ENCODE measurements around the gene PAPLN. TPM values are rescaled to one million over a fixed set of nuclear protein-coding genes. Genes with fewer than 3 reads are reported as not detected.

PAPLN gene
- total and polyA plus RNA-seq, 4 donors, result 5.1 to 69.3 (median 25.3) TPM

- 93% methylated on average over 26 of the region's 27 CpGs for WGBS (ENCODE audit: insufficient coverage)
Measured at GRCh38 chr14:73250781-73251500, 13.6 kb downstream of the PAPLN start.

GRCh38 chr14:73251516-73252215, 14.4 kb downstream of the PAPLN start:
- no peaks in the 10 kb centered on the region for H3K36me3 ChIP-seq (ENCODE audit: control insufficient read depth, insufficient read depth, low read length)
- peaks cover 7% of the 10 kb centered on the region for H3K27me3 ChIP-seq (ENCODE audit: control insufficient read depth, insufficient read depth, low read length)
- 94% methylated on average over 29 of the region's 30 CpGs for WGBS (ENCODE audit: insufficient coverage)
- H3K4me3 ChIP-seq (ENCODE audit: low read depth, low read length), result no peak overlapping the region
- DNase-seq (ENCODE audit: low read depth in 4 of 6, low spot score in 6 of 6), result no peak
- H3K9me3 ChIP-seq (ENCODE audit: control insufficient read depth, insufficient read depth, low read length), result no peaks in the 10 kb centered on the region
- H3K4me1 ChIP-seq (ENCODE audit: control insufficient read depth, insufficient read depth, low read length), result no peaks in the 10 kb centered on the region
- H3K27ac ChIP-seq (ENCODE audit: low read depth, low read length), result no peak overlapping the region

More at GRCh38 chr14:73250781-73251500, 13.6 kb downstream of the PAPLN start:
- no peak for DNase-seq (ENCODE audit: low read depth in 4 of 6, low spot score in 6 of 6)
- no peak overlapping the region for H3K4me3 ChIP-seq (ENCODE audit: low read depth, low read length)
- no peaks in the 10 kb centered on the region for H3K9me3 ChIP-seq (ENCODE audit: control insufficient read depth, insufficient read depth, low read length)
- no peaks in the 10 kb centered on the region for H3K36me3 ChIP-seq (ENCODE audit: control insufficient read depth, insufficient read depth, low read length)
- no peak overlapping the region for H3K27ac ChIP-seq (ENCODE audit: low read depth, low read length)
- peaks cover 14% of the 10 kb centered on the region for H3K27me3 ChIP-seq (ENCODE audit: control insufficient read depth, insufficient read depth, low read length)
- H3K4me1 ChIP-seq (ENCODE audit: control insufficient read depth, insufficient read depth, low read length), result peaks cover 3% of the 10 kb centered on the region

- Histone ChIP-seq H3K4me1 (ENCODE audit: control insufficient read depth, insufficient read depth, low read length) (no peaks in the 10 kb centered on the region), H3K4me3 (ENCODE audit: low read depth, low read length) (no peak overlapping the region), H3K36me3 (ENCODE audit: control insufficient read depth, insufficient read depth, low read length) (no peaks in the 10 kb centered on the region), H3K9me3 (ENCODE audit: control insufficient read depth, insufficient read depth, low read length) (no peaks in the 10 kb centered on the region), H3K27ac (ENCODE audit: low read depth, low read length) (no peak overlapping the region), H3K27me3 (ENCODE audit: control insufficient read depth, insufficient read depth, low read length) (no peaks in the 10 kb centered on the region)
- 91% methylated on average over 25 of the region's 29 CpGs for WGBS (ENCODE audit: insufficient coverage)
- DNase-seq (ENCODE audit: low read depth in 4 of 6, low spot score in 6 of 6), result no peak
Measured at GRCh38 chr14:73252491-73253322, 15.4 kb downstream of the PAPLN start.

- Histone ChIP-seq H3K4me3 (ENCODE audit: low read depth, low read length) (no peak overlapping the region), H3K27ac (ENCODE audit: low read depth, low read length) (no peak overlapping the region), H3K27me3 (ENCODE audit: control insufficient read depth, insufficient read depth, low read length) (no peaks in the 10 kb centered on the region), H3K4me1 (ENCODE audit: control insufficient read depth, insufficient read depth, low read length) (no peaks in the 10 kb centered on the region), H3K36me3 (ENCODE audit: control insufficient read depth, insufficient read depth, low read length) (no peaks in the 10 kb centered on the region), H3K9me3 (ENCODE audit: control insufficient read depth, insufficient read depth, low read length) (no peaks in the 10 kb centered on the region)
- WGBS (ENCODE audit: insufficient coverage), result 83% methylated on average over 10 of the region's 10 CpGs
- DNase-seq (ENCODE audit: low read depth in 4 of 6, low spot score in 6 of 6), result no peak
Measured at GRCh38 chr14:73253323-73253610, 16.0 kb downstream of the PAPLN start.

- 80% methylated on average over 12 of the region's 12 CpGs for WGBS (ENCODE audit: insufficient coverage)
- H3K36me3 ChIP-seq (ENCODE audit: control insufficient read depth, insufficient read depth, low read length), result no peaks in the 10 kb centered on the region
- no peaks in the 10 kb centered on the region for H3K9me3 ChIP-seq (ENCODE audit: control insufficient read depth, insufficient read depth, low read length)
- no peaks in the 10 kb centered on the region for H3K27me3 ChIP-seq (ENCODE audit: control insufficient read depth, insufficient read depth, low read length)
- H3K4me1 ChIP-seq (ENCODE audit: control insufficient read depth, insufficient read depth, low read length), result no peaks in the 10 kb centered on the region
- no peak for DNase-seq (ENCODE audit: low read depth in 4 of 6, low spot score in 6 of 6)
- no peak overlapping the region for H3K27ac ChIP-seq (ENCODE audit: low read depth, low read length)
- no peak overlapping the region for H3K4me3 ChIP-seq (ENCODE audit: low read depth, low read length)
Measured at GRCh38 chr14:73253721-73254120, 16.4 kb downstream of the PAPLN start.

- no peak for DNase-seq (ENCODE audit: low read depth in 4 of 6, low spot score in 6 of 6)
Measured at GRCh38 chr14:73254247-73255004, 17.1 kb downstream of the PAPLN start.

GRCh38 chr14:73255005-73255400, 17.7 kb downstream of the PAPLN start:
- Histone ChIP-seq H3K4me3 (ENCODE audit: low read depth, low read length) (no peak overlapping the region), H3K4me1 (ENCODE audit: control insufficient read depth, insufficient read depth, low read length) (no peaks in the 10 kb centered on the region), H3K36me3 (ENCODE audit: control insufficient read depth, insufficient read depth, low read length) (no peaks in the 10 kb centered on the region), H3K27me3 (ENCODE audit: control insufficient read depth, insufficient read depth, low read length) (no peaks in the 10 kb centered on the region), H3K9me3 (ENCODE audit: control insufficient read depth, insufficient read depth, low read length) (no peaks in the 10 kb centered on the region), H3K27ac (ENCODE audit: low read depth, low read length) (no peak overlapping the region)
- DNase-seq (ENCODE audit: low read depth in 4 of 6, low spot score in 6 of 6), result no peak
- WGBS (ENCODE audit: insufficient coverage), result 96% methylated on average over 5 of the region's 6 CpGs

More at GRCh38 chr14:73254247-73255004, 17.1 kb downstream of the PAPLN start:
- Histone ChIP-seq H3K9me3 (ENCODE audit: control insufficient read depth, insufficient read depth, low read length) (no peaks in the 10 kb centered on the region), H3K27ac (ENCODE audit: low read depth, low read length) (no peak overlapping the region), H3K27me3 (ENCODE audit: control insufficient read depth, insufficient read depth, low read length) (no peaks in the 10 kb centered on the region), H3K4me3 (ENCODE audit: low read depth, low read length) (no peak overlapping the region), H3K4me1 (ENCODE audit: control insufficient read depth, insufficient read depth, low read length) (no peaks in the 10 kb centered on the region), H3K36me3 (ENCODE audit: control insufficient read depth, insufficient read depth, low read length) (no peaks in the 10 kb centered on the region)
- 91% methylated on average over 26 of the region's 28 CpGs for WGBS (ENCODE audit: insufficient coverage)

- H3K27ac ChIP-seq (ENCODE audit: low read depth, low read length), result no peak overlapping the region
- 93% methylated on average over 9 of the region's 9 CpGs for WGBS (ENCODE audit: insufficient coverage)
- H3K4me1 ChIP-seq (ENCODE audit: control insufficient read depth, insufficient read depth, low read length), result peaks cover 4% of the 10 kb centered on the region
- no peak for DNase-seq (ENCODE audit: low read depth in 4 of 6, low spot score in 6 of 6)
- H3K36me3 ChIP-seq (ENCODE audit: control insufficient read depth, insufficient read depth, low read length), result no peaks in the 10 kb centered on the region
- no peaks in the 10 kb centered on the region for H3K27me3 ChIP-seq (ENCODE audit: control insufficient read depth, insufficient read depth, low read length)
- H3K4me3 ChIP-seq (ENCODE audit: low read depth, low read length), result no peak overlapping the region
- H3K9me3 ChIP-seq (ENCODE audit: control insufficient read depth, insufficient read depth, low read length), result no peaks in the 10 kb centered on the region
Measured at GRCh38 chr14:73255693-73256225, 18.5 kb downstream of the PAPLN start.

GRCh38 chr14:73258076-73258475, 20.8 kb downstream of the PAPLN start:
- no peaks in the 10 kb centered on the region for H3K27me3 ChIP-seq (ENCODE audit: control insufficient read depth, insufficient read depth, low read length)
- no peak overlapping the region for H3K4me3 ChIP-seq (ENCODE audit: low read depth, low read length)
- no peak for DNase-seq (ENCODE audit: low read depth in 4 of 6, low spot score in 6 of 6)
- peaks cover 3% of the 10 kb centered on the region for H3K36me3 ChIP-seq (ENCODE audit: control insufficient read depth, insufficient read depth, low read length)
- no peaks in the 10 kb centered on the region for H3K9me3 ChIP-seq (ENCODE audit: control insufficient read depth, insufficient read depth, low read length)
- no peak overlapping the region for H3K27ac ChIP-seq (ENCODE audit: low read depth, low read length)
- no CpG with 5 or more reads among the region's 4 CpGs for WGBS (ENCODE audit: insufficient coverage)
- H3K4me1 ChIP-seq (ENCODE audit: control insufficient read depth, insufficient read depth, low read length), result peaks cover 16% of the 10 kb centered on the region
